Placental epithelial cell (primary cell): Measurements from ENCODE around the gene MEX3D. TPM values are rescaled to one million over a fixed set of nuclear protein-coding genes. Genes with fewer than 3 reads are reported as not detected.

Source experiments
- small RNA-seq: library from RNA; depleted of rRNA; stranded (forward); fragments of <200 nt; gene quantifications from one replicate; pipeline ENCODE3, GENCODE V24; 2012
- total RNA-seq: library from RNA; depleted of rRNA; stranded (reverse); fragments of >200 nt; gene quantifications from 2 replicates; pipeline ENCODE4 v1.2.3, GENCODE V29; 2012

The MEX3D gene
- total RNA-seq, result 80.5 and 91.2 TPM in 2 replicates

DNA sequence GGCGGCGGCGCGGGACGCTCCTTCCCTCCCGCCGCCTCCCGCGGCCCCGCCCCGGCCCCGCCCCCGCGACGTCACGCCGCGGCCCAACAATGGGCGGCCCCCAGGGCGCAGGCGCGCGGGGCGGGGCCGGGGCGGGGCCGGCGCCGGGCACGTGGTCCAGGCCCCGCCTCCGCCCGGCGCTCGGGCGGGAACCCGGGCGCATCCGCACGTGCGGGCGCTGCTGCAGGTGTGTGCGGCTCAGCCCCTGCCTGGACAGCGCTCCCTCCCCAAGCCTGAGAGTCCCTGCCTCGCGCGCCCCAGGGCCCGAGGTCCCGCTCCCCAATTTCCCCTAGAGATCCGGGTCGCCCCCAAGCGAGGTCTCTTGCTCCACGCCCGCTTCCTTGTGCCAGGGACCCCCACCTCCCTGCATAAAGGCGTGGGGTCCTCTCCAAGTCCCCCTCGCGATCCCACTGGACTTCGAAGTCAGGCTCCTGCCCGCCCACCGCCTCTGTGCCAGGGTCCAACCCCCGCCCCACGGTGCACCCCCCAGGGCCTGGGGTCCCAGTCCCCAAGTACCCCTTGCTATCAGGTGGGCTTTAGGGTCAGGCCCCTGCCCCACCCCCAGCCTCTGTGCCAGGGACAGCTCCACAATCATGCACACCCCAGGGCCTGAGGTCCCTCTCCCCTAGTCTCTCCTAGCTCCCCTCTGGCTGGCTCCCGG lies at the start of gene MEX3D:
Gene MEX3D, minus strand, starts transcription at position 6 of the 700 bp plus-strand sequence. CDS start 267 bp downstream, outside the sequence.

DNA sequence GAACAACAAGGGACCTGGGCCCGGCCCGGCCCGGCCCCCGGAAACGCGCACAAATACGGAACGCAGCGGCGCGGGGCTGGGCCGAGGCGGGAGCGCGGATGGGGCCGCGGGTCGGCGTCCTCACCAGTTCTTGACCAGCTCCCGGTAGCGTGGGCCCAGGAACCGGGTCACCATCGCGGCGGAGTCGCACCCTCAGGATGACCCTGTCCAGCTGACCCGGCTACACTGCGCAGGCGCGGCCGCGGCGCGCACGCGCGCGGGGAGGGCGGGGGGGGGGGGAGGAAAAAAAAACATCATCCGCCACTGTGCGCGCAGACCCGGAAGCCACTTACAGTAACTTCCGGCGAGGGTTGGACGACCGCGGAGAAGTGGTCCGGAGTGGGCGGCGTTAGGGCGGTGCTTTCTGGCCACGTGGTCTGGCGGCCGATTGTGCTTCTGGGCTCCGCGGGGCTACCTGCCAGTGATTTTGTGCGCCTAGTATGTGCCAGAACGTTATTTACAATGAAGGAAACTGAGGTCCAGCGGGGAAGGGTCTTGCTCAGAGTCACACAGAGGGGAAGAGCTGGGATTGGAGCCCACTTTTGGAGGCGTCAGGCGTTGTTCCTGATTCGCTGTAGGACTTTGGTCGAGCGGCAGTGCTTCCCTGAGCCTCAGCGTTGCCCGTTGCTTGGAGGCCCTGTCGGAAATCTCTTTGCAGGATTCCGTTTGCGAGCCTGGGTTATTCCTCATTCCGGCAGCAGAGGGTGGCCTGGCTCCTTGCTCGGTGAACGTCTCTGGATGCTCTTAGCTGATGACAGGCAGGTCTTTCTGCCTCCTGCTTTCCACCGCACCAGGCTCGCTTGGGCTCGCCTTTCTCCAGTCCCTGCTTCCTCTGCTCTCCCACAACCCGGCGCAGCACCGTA lies 37.4 kb upstream of the MEX3D start, which contains the start of gene UQCR11:
Gene UQCR11, minus strand, starts transcription at position 227 of the 902 bp plus-strand sequence. Its CDS starts 53 bp downstream, at position 174.

DNA sequence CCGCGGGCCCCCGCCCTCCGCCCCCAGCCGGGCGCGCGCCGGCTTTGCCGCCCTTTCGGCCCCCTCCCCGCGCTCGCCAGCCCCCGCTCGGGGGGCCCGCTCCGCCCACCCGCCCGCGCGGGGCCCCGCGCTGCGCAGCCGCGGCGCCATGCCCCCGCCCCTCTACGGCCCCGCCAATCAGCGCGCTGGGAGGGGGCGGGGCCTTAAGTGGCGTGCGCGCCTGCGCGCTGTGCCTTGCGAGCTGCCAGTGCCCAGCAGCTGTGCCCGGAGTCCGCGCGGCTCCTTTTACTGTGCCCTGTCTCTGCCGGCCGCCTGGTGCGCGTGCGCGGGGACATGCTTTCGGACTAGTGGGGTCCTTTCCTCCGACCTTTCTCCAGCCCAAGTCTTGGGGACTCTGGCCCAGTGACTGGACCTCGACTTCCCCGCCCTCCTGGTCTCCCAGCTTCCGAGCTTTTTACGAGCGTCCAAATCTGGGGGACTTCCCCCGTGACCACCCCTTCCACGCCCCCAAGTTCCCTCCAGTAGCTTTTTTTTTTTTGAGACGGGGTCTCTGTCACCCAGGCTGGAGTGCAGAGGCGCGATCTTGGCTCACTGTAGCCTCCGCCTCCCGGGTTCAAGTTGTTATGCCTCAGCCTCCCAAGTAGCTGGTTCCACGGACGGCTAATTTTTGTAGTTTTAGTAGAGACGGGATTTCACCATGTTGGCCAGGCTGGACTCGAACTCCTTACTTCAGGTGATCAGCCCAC lies 24.8 kb upstream of the MEX3D start, which contains the start of gene MBD3:
Gene MBD3, minus strand, starts transcription at position 111 of the 746 bp plus-strand sequence. CDS start 234 bp downstream, outside the sequence.

DNA sequence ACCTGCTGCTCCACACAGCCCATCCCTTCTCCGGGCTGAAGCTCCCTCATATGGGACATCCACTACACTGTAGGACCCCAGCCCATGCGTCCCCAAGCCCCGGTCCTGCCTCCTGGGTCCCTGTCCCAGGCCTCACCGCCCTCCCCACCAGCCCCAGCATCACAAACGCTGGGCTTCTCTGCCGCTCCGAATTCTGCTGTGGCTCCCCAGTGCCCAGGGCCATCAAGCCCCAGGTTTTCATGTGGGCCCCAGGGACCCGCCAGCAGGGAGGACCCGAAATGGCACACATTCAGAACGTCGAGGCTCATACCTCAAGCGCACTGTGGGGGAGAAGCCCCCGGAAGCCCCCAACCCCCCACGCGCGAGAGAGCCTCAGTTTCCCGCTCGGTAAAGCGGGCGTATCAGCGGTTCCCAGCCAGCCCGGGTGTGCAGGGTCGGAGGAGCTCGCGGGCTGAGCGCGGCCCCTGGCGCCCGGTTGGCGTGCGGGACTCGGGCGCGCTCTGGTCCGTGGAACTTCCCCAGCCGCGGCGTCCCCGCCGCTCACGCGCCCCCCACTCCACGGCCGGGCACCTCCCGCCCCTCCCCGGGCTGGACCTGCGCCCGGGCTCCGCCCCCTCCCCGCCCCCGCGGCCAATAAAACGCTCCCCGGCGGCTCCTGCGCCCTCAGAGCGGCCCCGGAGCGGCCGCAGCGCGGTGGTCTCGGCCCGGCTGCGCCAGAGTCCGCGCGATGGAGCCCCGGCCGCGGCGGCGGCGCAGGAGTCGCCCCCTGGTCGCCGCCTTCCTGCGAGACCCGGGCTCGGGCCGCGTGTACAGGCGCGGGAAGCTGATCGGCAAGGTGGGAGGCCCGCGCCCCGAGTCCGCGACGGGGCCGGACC lies 44.5 kb downstream of the MEX3D start, which contains the start of gene PLK5:
Gene PLK5, plus strand, starts transcription at position 666 of the 875 bp plus-strand sequence. CDS start 2,920 bp downstream, outside the sequence.

DNA sequence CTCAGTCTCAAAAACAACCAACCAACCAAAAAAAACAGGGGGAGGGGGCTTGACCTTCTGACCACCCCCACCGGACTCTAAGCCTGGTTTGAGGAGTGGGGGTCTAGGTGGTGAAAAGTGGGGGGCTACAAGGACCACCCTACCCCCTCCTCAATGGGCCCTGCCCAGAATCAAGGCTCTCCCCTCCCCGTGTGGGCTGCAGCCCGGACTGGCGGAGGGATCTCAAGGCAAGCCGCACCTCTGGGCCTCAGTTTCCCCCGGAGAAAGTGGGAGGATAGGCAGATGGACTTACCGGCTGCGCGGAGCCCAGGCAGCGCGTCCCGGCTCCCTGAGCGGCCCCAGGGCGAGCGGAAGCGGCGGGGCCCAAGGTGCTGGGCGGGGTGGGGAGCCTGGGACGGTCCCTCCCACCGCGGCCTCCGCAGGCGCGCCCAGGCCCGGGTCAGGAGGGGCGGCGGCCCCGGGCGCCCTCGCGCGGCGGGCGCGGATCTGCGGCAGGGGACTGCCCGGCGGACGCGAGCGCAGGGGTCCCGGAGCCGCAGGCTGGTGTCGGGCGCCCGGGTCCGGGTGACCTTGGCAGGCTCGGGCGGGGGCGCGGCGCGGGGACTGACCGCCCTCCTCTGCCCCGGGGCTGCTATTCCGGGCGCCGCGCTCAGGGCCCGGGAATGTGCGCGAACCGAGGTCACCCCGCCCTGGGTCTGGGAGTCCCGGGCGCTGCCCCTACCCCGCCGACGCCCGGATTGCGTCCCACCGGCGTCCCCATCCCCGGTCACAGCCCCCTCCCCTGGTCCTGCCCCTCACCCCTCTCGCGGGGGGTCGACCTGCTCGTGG lies 55.2 kb downstream of the MEX3D start, which contains the start of gene ADAMTSL5:
Gene ADAMTSL5, minus strand, starts transcription at position 349 of the 828 bp plus-strand sequence. CDS start 2,076 bp downstream, outside the sequence.

Small RNA genes lying within 50 kb of the gene (small RNA-seq; reads per million reads assigned to genes)
- gene AC005943.2, result not detected
- not detected for gene RN7SL477P
- gene RNU6-1223P, result not detected

Other genes with a start within 250 kb of the MEX3D start
- gene NDUFS7, start 184.4 kb downstream of the MEX3D start, total RNA-seq, result 34.9 and 91.4 TPM in 2 replicates
- gene GAMT, start 166.8 kb downstream of the MEX3D start, total RNA-seq, result 13.3 and 15.5 TPM in 2 replicates
- gene DAZAP1, start 160.7 kb downstream of the MEX3D start, total RNA-seq, result 27.1 and 58.3 TPM in 2 replicates
- gene RPS15, start 129.9 kb downstream of the MEX3D start, total RNA-seq, result 534 and 674 TPM in 2 replicates
- 0.22 and 0.39 TPM in 2 replicates for gene APC2, start 118.2 kb downstream of the MEX3D start, total RNA-seq
- gene C19orf25, start 89.1 kb downstream of the MEX3D start, total RNA-seq, result 30.1 and 36.9 TPM in 2 replicates
- 2.5 and 3.1 TPM in 2 replicates for gene PCSK4, start 78.0 kb downstream of the MEX3D start, total RNA-seq
- 5.1 and 7.9 TPM in 2 replicates for gene REEP6, start 77.1 kb downstream of the MEX3D start, total RNA-seq
- 40.8 and 55.7 TPM in 2 replicates for gene ADAMTSL5, start 55.3 kb downstream of the MEX3D start, total RNA-seq
- gene PLK5, start 44.2 kb downstream of the MEX3D start, total RNA-seq, result not detected in 2 replicates
- 67.5 and 121 TPM in 2 replicates for gene MBD3, start 24.5 kb upstream of the MEX3D start, total RNA-seq
- gene UQCR11, start 37.1 kb upstream of the MEX3D start, total RNA-seq, result 37.4 and 43.6 TPM in 2 replicates
- 50.3 and 85.7 TPM in 2 replicates for gene TCF3, start 84.3 kb upstream of the MEX3D start, total RNA-seq
- not detected in 2 replicates for gene ONECUT3, start 185.2 kb upstream of the MEX3D start, total RNA-seq
- 4.0 and 5.9 TPM in 2 replicates for gene ATP8B3, start 244.0 kb upstream of the MEX3D start, total RNA-seq